Retina (tissue), 1 donor: ENCODE results near the gene CYP11A1.

Source experiments
- DNase-seq: peaks from one replicate; pipeline ENCODE4 v3.0.0-alpha.2; 2016

Gene CYP11A1

GRCh38 chr15:74387141-74387541, 19.7 kb upstream of the CYP11A1 start:
- DNase-seq, result no peak

DNA sequence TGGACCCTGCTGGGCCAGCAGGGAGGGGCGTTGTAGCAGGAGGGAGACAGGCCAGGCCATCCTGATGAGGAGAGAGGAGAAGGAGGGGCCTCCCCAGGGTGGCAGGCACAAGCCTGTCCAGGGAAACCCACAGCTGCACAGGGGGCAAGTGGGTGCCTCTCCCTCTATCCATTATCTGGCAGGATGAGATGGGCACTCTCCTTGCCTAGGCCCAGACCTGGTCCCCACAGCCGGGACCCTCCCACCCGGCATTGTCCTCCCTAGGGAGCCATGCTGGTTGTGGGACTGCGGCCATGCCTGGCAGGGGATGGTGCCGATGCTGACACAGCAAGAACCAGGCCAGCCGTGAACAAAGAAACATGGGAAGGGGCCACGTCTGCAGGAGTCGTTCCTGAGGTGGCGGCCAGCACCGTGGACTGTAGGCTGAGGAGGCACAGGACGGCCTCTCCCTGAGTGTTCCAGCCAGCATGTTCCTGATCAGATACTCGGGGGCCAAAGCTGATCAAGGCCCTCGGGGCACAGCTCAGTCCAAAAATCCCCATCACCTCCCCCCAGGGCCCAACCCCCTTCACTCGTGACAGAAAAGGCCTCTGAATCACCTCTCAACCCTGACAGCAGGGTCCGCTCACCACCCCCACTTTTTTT, 19.2 kb upstream of the CYP11A1 start:
- DNase-seq, result peak; percentile 51

DNA sequence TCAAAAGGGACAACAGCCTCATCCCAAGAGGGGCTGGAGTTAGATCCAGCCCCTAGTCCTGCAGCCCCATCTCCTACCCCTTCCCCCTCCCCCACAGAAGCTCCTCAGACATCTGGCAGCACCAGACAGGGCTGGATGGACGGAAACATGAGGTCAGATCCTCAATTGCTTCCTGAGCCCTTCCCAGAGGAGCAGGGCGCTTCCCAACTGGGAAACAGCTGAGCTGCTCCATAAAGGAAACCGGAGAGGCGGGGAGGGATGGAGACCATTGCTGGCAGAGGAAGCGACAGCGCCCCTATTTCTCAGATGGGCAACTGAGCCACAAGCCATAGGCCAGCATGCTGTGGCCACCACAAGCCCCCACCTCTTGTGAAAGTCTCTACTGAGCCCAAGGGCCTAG, 18.3 kb upstream of the CYP11A1 start:
- DNase-seq, result no peak

GRCh38 chr15:74384881-74385643, 17.6 kb upstream of the CYP11A1 start:
- no peak for DNase-seq

- DNase-seq, result no peak
Measured at GRCh38 chr15:74384566-74384880, 17.1 kb upstream of the CYP11A1 start.

DNA sequence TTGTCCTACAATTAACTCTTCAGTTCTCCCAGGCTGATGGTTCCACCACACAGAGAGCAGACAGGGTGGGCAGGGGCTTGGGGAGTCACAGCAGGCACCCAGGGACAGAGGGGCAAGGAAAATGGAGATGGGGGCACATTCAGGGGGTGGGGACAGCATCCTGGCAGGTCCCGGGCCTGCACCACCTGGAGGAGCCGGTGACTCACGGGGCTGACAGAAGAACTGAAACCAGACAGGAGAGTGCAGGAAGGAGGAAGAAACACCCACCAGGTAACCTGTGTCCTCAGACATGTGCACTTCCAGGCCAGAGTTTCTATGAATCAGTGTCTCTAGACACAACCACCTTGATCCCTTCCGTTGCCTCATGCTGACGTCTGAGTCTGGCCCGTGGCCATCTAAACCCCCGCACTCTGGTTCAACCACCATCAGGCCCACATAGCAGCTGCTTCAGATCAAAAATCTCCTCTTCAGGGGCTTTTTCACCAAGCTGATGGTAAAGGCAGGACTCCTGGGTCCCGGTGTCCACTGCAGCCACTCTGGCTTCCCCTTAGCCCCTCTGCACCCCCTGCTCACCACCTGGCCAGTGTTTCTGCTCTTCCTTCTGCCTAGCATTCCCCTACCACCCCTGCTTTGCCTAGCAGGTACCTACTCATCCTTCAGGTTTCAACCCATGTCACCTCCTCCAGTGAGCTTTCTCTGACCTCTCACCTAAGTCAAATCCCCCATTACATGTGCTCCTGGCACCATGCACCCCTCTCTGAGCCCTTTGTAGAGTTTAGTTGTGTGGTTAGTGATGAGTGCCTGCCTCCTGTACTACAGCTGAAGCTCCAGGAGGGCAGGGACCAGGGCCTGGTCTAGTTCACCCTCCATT, 16.5 kb upstream of the CYP11A1 start:
- DNase-seq, result no peak

- DNase-seq, result no peak
Measured at GRCh38 chr15:74383286-74383685, 15.8 kb upstream of the CYP11A1 start.

GRCh38 chr15:74382004-74382816, 14.8 kb upstream of the CYP11A1 start:
- peak; percentile 88 for DNase-seq

DNA sequence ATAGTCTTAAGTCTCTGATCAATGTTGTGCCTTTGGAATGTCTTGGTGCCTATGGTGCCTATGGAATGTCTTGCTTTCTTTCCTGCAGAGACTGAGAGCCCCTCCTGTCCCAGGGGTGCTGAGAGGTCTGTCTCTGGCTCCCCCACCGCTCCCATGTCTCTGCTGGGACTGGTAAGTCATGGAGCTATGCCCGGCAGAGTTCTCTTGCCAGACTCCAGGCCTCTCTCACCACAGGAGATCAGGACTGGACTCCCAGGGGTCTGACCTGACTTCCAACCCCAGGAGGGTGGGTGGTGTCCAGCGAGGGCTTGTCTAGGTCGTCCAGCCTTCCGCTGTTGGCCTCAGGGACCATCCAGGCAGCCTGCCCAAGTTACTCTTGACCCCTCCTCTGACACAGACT, 14.0 kb upstream of the CYP11A1 start:
- no peak for DNase-seq

GRCh38 chr15:74381190-74381453, 13.7 kb upstream of the CYP11A1 start:
- DNase-seq, result no peak

GRCh38 chr15:74380361-74381189, 13.1 kb upstream of the CYP11A1 start:
- no peak for DNase-seq

DNA sequence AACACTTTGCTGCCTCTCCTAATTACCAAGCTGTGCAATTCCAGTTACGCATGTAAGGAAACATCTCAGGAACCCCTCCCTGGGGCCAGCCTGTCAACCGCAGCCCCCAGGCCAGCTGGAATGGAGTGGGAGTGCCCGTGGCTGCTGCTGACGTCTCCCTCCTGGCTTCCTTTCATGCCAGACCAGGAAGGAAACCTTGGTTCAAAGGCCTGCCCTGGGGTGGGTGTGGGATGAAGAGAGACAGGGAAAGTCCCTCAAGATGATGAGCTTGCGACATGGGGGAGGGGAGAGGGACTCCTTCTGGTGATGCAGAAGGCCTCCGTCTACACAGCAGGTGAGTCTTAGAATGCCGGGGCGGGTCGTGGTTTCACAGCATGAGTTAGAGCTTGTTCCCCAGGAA, 11.4 kb upstream of the CYP11A1 start:
- DNase-seq, result no peak

- no peak for DNase-seq
Measured at GRCh38 chr15:74377831-74378766, 10.7 kb upstream of the CYP11A1 start.

GRCh38 chr15:74376825-74377581, 9.6 kb upstream of the CYP11A1 start:
- no peak for DNase-seq

DNA sequence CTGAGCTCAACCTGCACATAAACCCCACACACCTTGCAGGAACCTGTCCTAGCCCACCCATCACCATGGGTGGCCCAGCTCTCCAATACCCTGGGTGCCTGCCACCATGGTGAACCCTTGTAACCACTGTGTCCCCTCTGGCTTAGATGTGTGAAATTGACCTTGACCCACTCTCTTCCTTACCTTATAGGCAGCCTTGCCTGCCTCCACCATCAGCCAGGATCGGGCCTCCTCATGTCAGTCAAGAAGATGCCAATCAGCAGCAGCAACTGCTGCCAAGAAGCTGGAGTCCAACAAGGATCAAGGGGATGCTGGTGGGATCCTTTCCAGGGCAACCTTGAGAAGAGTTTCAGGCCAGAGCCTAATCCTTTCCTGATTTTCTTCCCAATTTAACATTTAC, 8.8 kb upstream of the CYP11A1 start:
- DNase-seq, result no peak

DNA sequence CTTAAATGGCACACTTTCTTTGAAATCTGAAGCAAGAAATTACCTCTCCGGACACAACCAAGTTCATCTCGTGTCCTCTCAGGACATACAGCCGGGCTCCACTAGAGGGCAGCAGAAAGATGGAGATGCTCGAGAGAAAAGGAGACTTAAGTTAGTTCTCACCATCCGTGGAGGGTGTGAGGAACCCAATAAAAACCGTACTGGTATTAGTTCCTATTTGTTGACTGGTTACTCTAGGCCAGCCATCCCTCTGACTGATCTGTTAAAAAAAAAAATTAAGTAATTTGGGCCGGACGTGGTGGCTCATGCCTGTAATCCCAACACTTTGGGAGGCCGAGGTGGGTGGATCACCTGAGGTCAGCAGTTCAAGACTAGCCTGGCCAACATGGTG, 7.9 kb upstream of the CYP11A1 start:
- peak; percentile 75 for DNase-seq

GRCh38 chr15:74374648-74375302, 7.3 kb upstream of the CYP11A1 start:
- no peak for DNase-seq

DNA sequence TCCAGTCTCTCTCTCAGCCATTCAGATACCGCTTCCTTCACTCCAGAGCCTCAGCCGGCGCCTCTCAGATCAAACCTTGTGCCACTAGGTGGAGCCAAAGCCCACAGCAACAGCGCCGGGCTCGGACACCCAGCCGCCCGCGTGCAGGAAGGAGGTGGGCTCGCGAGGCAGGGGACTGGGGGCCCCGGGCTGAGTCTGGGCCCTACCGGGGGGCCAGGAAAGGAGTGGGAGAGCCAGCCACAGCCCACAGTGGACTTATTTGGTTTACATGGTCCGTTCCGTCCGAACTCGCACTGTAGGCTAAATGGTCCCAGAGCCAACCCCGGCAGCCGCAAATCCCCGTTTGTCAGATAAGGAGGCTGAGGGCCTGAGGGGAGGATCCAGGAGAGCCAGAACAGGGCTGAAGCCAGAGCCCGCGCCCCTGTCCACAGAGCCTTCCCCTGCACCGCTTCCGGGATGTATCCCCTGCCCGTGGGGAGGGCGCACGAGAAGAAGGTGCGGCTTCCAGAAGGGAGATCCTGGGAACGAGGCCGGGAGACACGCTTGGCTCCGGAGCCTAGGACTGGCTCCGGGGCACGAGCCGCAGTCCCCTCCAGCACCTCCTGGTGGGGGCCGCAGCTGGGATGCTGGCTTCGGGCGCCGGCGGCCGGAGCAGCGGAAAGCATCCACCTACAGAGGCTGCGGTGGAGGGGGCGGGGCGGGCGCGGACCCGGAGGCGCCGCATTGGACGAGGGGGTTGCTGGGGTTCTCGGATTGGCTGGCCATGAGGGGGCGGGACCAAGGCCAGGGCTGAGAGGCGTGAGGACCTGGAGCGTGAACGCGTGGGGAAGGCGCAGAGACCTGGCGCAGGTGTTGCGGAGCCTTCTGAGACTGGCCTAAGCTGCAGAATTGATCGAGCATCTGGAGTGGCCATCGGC, 6.5 kb upstream of the CYP11A1 start:
- DNase-seq, result peak; percentile 96
